Progenitor cell of endocrine pancreas (in vitro differentiated cells): ENCODE results near the gene CTAGE9. TPM values are rescaled to one million over a fixed set of nuclear protein-coding genes. Genes with fewer than 3 reads are reported as not detected.

Experiments used
- DNase-seq: peaks from one replicate; pipeline ENCODE4 v3.0.0; 2021; ENCODE audit warnings: low spot score; ENCODE audit not compliant: unreplicated experiment
- H3K27ac Mint-ChIP-seq: 2 replicates; pipeline ENCODE4 v1.8.0; 2021; ENCODE audit warnings: mild to moderate bottlenecking, moderate library complexity, mixed read lengths
- H3K27me3 Mint-ChIP-seq: 2 replicates; pipeline ENCODE4 v1.8.0; 2021; ENCODE audit warnings: mixed read lengths
- H3K36me3 Mint-ChIP-seq: 2 replicates; pipeline ENCODE4 v1.8.0; 2022; ENCODE audit warnings: mixed read lengths; ENCODE audit not compliant: insufficient read depth
- H3K4me1 Mint-ChIP-seq: 2 replicates; pipeline ENCODE4 v1.8.0; 2021; ENCODE audit warnings: low read depth, mixed read lengths
- H3K4me3 Mint-ChIP-seq: 2 replicates; pipeline ENCODE4 v1.8.0; 2021; ENCODE audit warnings: low read depth, mild to moderate bottlenecking, moderate library complexity, mixed read lengths
- H3K9me3 Mint-ChIP-seq: 2 replicates; pipeline ENCODE4 v1.8.0; 2021; ENCODE audit warnings: low read depth, mixed read lengths
- CTCF ChIP-seq: fragments of 200-600 bp; sonication (generic); IDR thresholded peaks from one replicate; pipeline ENCODE4 v1.5.0; 2021; ENCODE audit warnings: antibody characterized with exemption, mild to moderate bottlenecking; ENCODE audit not compliant: unreplicated experiment
- total RNA-seq: library from RNA; stranded (reverse); gene quantifications from 2 replicates; pipeline ENCODE4 v1.2.1, GENCODE V29; 2021

The CTAGE9 gene
- total RNA-seq, 1 donor from 2014 or later = not detected

GRCh38 chr6:131749023-131749422, 38.2 kb upstream of the CTAGE9 start:
- DNase-seq = no peak
- Mint-ChIP-seq H3K27me3 (no peaks in the 10 kb centered on the region), H3K4me3 (no peak overlapping the region), H3K4me1 (no peaks in the 10 kb centered on the region), H3K36me3 (no peaks in the 10 kb centered on the region), H3K27ac (no peak overlapping the region), H3K9me3 (no peaks in the 10 kb centered on the region)
- no peak for TF ChIP-seq CTCF

GRCh38 chr6:131747821-131748353, 37.1 kb upstream of the CTAGE9 start:
- no peak for TF ChIP-seq CTCF
- Mint-ChIP-seq H3K4me3 (no peak overlapping the region), H3K36me3 (no peaks in the 10 kb centered on the region), H3K27me3 (no peaks in the 10 kb centered on the region), H3K4me1 (no peaks in the 10 kb centered on the region), H3K9me3 (no peaks in the 10 kb centered on the region), H3K27ac (no peak overlapping the region)
- no peak for DNase-seq

GRCh38 chr6:131745476-131745875, 34.7 kb upstream of the CTAGE9 start:
- no peaks in the 10 kb centered on the region for H3K27me3 Mint-ChIP-seq
- no peak overlapping the region for H3K4me3 Mint-ChIP-seq
- H3K9me3 Mint-ChIP-seq = no peaks in the 10 kb centered on the region
- no peak overlapping the region for H3K27ac Mint-ChIP-seq
- no peaks in the 10 kb centered on the region for H3K36me3 Mint-ChIP-seq
- no peaks in the 10 kb centered on the region for H3K4me1 Mint-ChIP-seq
- no peak for DNase-seq
- TF ChIP-seq CTCF = no peak

- TF ChIP-seq CTCF = no peak
- H3K27me3 Mint-ChIP-seq = no peaks in the 10 kb centered on the region
- H3K27ac Mint-ChIP-seq = no peak overlapping the region
- H3K36me3 Mint-ChIP-seq = no peaks in the 10 kb centered on the region
- no peak overlapping the region for H3K4me3 Mint-ChIP-seq
- no peaks in the 10 kb centered on the region for H3K4me1 Mint-ChIP-seq
- H3K9me3 Mint-ChIP-seq = no peaks in the 10 kb centered on the region
- no peak for DNase-seq
Observed at GRCh38 chr6:131744432-131745287, 33.8 kb upstream of the CTAGE9 start.

GRCh38 chr6:131741688-131742393, 31.0 kb upstream of the CTAGE9 start:
- no peak for TF ChIP-seq CTCF
- H3K36me3 Mint-ChIP-seq = no peaks in the 10 kb centered on the region
- H3K27me3 Mint-ChIP-seq = no peaks in the 10 kb centered on the region
- H3K27ac Mint-ChIP-seq = no peak overlapping the region
- H3K4me3 Mint-ChIP-seq = no peak overlapping the region
- no peaks in the 10 kb centered on the region for H3K4me1 Mint-ChIP-seq
- no peaks in the 10 kb centered on the region for H3K9me3 Mint-ChIP-seq
- no peak for DNase-seq
